Right lobe of liver (tissue), 6 donors: ENCODE data around the gene RING1. TPM values are rescaled to one million over a fixed set of nuclear protein-coding genes. Genes with fewer than 3 reads are reported as not detected.

ENCODE experiments used
- ATAC-seq, 4 donors: fragments of 200-7000 bp; cut with Tn5 transposase; one replicate each; pipeline ENCODE4 v1.9.1; 2020; ENCODE audit warnings: mild to moderate bottlenecking in 4 of 4, moderate library complexity in 4 of 4
- DNase-seq, 3 donors: peaks; one replicate each; pipeline ENCODE4 v3.0.0-alpha.2; 2020
- H3K27ac ChIP-seq, 3 donors: fragments of 200-600 bp; one replicate each; pipeline ENCODE4 v1.8.0; 2022
- H3K27me3 ChIP-seq, 2 donors: fragments of 200-600 bp; one replicate each; pipeline ENCODE4 v1.8.0; 2022
- H3K36me3 ChIP-seq, 4 donors: fragments of 200-600 bp; sonication (generic) in 1 of 4; one replicate each; pipeline versions ENCODE4 v1.5.1 to v1.8.0; 2017 to 2022; ENCODE audit warnings: control low read depth in 1 of 4
- H3K4me1 ChIP-seq, 4 donors: fragments of 200-600 bp; sonication (generic) in 1 of 4; one replicate each; pipeline versions ENCODE4 v1.5.1 to v1.8.0; 2017 to 2022; ENCODE audit warnings: control low read depth in 1 of 4
- H3K4me3 ChIP-seq, 3 donors: fragments of 200-600 bp; one replicate each; pipeline ENCODE4 v1.8.0; 2022
- H3K9me3 ChIP-seq, 4 donors: fragments of 200-600 bp; sonication (generic) in 1 of 4; one replicate each; pipeline versions ENCODE4 v1.5.1 to v1.8.0; 2017 to 2022; ENCODE audit warnings: control low read depth in 1 of 4
- POLR2A ChIP-seq: fragments of 450-650 bp; IDR thresholded peaks from one replicate; pipeline ENCODE4 v1.6.1; 2017; ENCODE audit warnings: antibody characterized with exemption, mild to moderate bottlenecking
- WGBS: methylation state at CpG from one replicate; pipeline ENCODE4 v1.1.6; 2018; ENCODE audit warnings: low coverage, low lambda C conversion rate; ENCODE audit not compliant: insufficient coverage; ENCODE audit errors: missing lambda C conversion rate; 5-methylcytosine and 5-hydroxymethylcytosine counted together
- intact Hi-C, 2 donors: fragments of 100-400 bp; cut with DNase I; formaldehyde crosslinking; loops; one replicate each; pipeline versions ENCODE4 v1.11.2 to v1.14.1; 2022
- total RNA-seq, 6 experiments: library from RNA; depleted of rRNA in 2 of 6; stranded (reverse); fragments of >200 nt in 2 of 6; fragmentation: NEBNext Ultra II Directional in 3 of 6; extraction: Animal tissue kit (Norgen Biotek cat#: 25700) in 3 of 6; gene quantifications; one replicate each; pipeline versions ENCODE4 v1.1.0 to v1.2.4, GENCODE V29; 2016 to 2023
- TF ChIP-seq, protein P1 (sequence below), 4 donors: fragments of 200-600 bp in 3 of 4; fragments of 450-650 bp in 1 of 4; IDR thresholded peaks; one replicate each; pipeline versions ENCODE4 v1.5.1 to v1.8.0; 2016 to 2022; ENCODE audit warnings: antibody characterized with exemption in 4 of 4, mild to moderate bottlenecking in 2 of 4
- donor health status: DM: no; HTN: yes; CAD: no.
- donor health status: DM: no; HTN: no; CAD: no.
- donor health status: DM: no; HTN: no; CAD: no.
- donor health status: DM: no; HTN: yes; CAD: no.
- donor health status: DM: no; HTN: yes; CAD: no.

Gene RING1
- total RNA-seq, 6 experiments from 2014 or later, result 7.5 to 21.3 (median 19.7) TPM

DNA sequence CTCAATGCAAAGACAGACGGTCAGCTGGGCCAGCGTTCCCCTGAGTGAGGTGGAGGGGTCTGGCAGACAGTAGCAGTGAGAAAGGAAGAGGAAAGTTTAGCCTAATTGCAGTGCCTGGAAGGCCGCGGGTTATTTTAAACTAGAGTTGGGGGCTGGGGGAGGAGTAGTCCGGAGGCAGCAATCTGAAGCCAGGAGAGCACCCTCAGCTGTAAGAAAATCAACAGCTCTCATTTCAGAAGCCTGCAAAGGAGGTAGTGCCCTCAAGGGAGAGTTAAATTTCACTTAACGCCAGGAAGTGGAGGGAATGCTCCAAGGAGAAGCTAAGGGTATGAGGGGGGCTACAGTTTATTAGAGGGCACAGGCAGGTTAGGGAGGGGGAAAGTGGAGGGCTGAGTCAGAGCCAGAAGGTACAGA lies 26.9 kb downstream of the RING1 start:
- no peaks in the 10 kb centered on the region for H3K27me3 ChIP-seq
- H3K4me3 ChIP-seq, result no peak overlapping the region
- 21% methylated on average over 6 of the region's 6 CpGs for WGBS
- intact Hi-C loops, result no loop called here
- no peaks in the 10 kb centered on the region for H3K4me1 ChIP-seq
- ATAC-seq (no peak), DNase-seq (no peak)
- no peak overlapping the region for H3K27ac ChIP-seq
- H3K36me3 ChIP-seq, result no peaks in the 10 kb centered on the region
- no peaks in the 10 kb centered on the region for H3K9me3 ChIP-seq
- TF ChIP-seq, protein P1, sequence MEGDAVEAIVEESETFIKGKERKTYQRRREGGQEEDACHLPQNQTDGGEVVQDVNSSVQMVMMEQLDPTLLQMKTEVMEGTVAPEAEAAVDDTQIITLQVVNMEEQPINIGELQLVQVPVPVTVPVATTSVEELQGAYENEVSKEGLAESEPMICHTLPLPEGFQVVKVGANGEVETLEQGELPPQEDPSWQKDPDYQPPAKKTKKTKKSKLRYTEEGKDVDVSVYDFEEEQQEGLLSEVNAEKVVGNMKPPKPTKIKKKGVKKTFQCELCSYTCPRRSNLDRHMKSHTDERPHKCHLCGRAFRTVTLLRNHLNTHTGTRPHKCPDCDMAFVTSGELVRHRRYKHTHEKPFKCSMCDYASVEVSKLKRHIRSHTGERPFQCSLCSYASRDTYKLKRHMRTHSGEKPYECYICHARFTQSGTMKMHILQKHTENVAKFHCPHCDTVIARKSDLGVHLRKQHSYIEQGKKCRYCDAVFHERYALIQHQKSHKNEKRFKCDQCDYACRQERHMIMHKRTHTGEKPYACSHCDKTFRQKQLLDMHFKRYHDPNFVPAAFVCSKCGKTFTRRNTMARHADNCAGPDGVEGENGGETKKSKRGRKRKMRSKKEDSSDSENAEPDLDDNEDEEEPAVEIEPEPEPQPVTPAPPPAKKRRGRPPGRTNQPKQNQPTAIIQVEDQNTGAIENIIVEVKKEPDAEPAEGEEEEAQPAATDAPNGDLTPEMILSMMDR (IDR thresholded peaks at IDR 0.05), result no peak
- TF ChIP-seq POLR2A, result no peak

- intact Hi-C loops, result no loop called here
- Histone ChIP-seq H3K27me3 (no peaks in the 10 kb centered on the region), H3K4me1 (no peaks in the 10 kb centered on the region), H3K36me3 (no peaks in the 10 kb centered on the region), H3K9me3 (no peaks in the 10 kb centered on the region), H3K27ac (no peak overlapping the region), H3K4me3 (no peak overlapping the region)
- no peak for DNase-seq
- TF ChIP-seq, protein P1 (IDR thresholded peaks at IDR 0.05), result no peak
- no peak for TF ChIP-seq POLR2A
- no peak for ATAC-seq
Observed at GRCh38 chr6:33236328-33236727, 28.0 kb downstream of the RING1 start.

- intact Hi-C loops, result no loop called here
- H3K4me1 ChIP-seq, result no peaks in the 10 kb centered on the region
- no peak overlapping the region for H3K27ac ChIP-seq
- no peaks in the 10 kb centered on the region for H3K36me3 ChIP-seq
- ATAC-seq (no peak), DNase-seq (no peak)
- no peaks in the 10 kb centered on the region for H3K9me3 ChIP-seq
- no peak overlapping the region for H3K4me3 ChIP-seq
- 63% methylated on average over 3 of the region's 6 CpGs for WGBS
- TF ChIP-seq, protein P1 (IDR thresholded peaks at IDR 0.05), result no peak
- TF ChIP-seq POLR2A, result no peak
- no peaks in the 10 kb centered on the region for H3K27me3 ChIP-seq
Observed at GRCh38 chr6:33236852-33237251, 28.6 kb downstream of the RING1 start.

- Histone ChIP-seq H3K4me3 (no peak overlapping the region), H3K4me1 (no peaks in the 10 kb centered on the region), H3K27ac (no peak overlapping the region), H3K9me3 (no peaks in the 10 kb centered on the region), H3K27me3 (no peaks in the 10 kb centered on the region), H3K36me3 (no peaks in the 10 kb centered on the region)
- no peak for ATAC-seq
- no peak for TF ChIP-seq POLR2A
- TF ChIP-seq, protein P1 (IDR thresholded peaks at IDR 0.05), result no peak
- no peak for DNase-seq
- intact Hi-C loops, result no loop called here
- 56% methylated on average over 2 of the region's 2 CpGs for WGBS
Observed at GRCh38 chr6:33237741-33238140, 29.4 kb downstream of the RING1 start.

DNA sequence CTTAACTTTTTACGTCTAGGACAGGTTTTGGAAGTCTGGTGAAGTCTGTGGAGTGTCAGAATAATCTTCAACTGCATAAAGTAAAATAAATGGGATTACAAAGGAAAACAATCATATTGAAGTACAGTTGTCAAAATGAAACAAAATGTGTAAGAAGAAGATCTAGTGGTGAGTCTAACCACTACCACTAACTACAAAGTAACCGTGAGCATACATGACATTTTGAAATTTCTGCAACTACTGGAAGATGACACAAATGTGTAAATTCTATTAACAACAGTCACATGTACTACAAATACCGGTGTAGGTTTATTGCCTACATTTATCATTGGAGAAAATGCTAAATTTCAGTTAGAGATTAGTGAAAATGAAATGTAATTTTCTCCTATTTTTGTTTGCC lies 33.7 kb downstream of the RING1 start:
- TF ChIP-seq, protein P1 (IDR thresholded peaks at IDR 0.05), result no peak
- no peaks in the 10 kb centered on the region for H3K27me3 ChIP-seq
- H3K4me1 ChIP-seq, result no peaks in the 10 kb centered on the region
- H3K36me3 ChIP-seq, result no peaks in the 10 kb centered on the region
- intact Hi-C loops, result loop anchor here in 1 of 2 donors (10.0 kb wide), 1 partner anchor 77 kb away; no protein-coding TSS in a partner anchor
- DNase-seq (no peak), ATAC-seq (no peak)
- no peaks in the 10 kb centered on the region for H3K9me3 ChIP-seq
- 41% methylated on average over 3 of the region's 3 CpGs for WGBS
- no peak overlapping the region for H3K27ac ChIP-seq
- no peak overlapping the region for H3K4me3 ChIP-seq
